Esophagus squamous epithelium (tissue), 5 donors: ENCODE measurements around the gene HDAC8. TPM values are rescaled to one million over a fixed set of nuclear protein-coding genes. Genes with fewer than 3 reads are reported as not detected.
"Not testable (repeated sequence)": the region's sequence is repeated elsewhere in the genome, so short reads cannot be mapped to it uniquely, and the experiment has no call there.

Experiments used
- DNase-seq: peaks from one replicate; lab custom pipeline; 2025; lab: John Stamatoyannopoulos, UW
- H3K27ac ChIP-seq, 4 donors: fragments of 200-600 bp; sonication (generic); one replicate each; pipeline ENCODE4 v1.5.1; 2016 to 2019; ENCODE audit warnings: mild to moderate bottlenecking in 1 of 4
- H3K27me3 ChIP-seq, 4 donors: fragments of 200-600 bp; sonication (generic); 1 replicate in 3 of 4; 2 replicates in 1 of 4; pipeline versions ENCODE4 v1.5.1 to v1.6.0; 2017 to 2021; ENCODE audit warnings: antibody characterized with exemption in 1 of 4
- H3K36me3 ChIP-seq, 3 donors: fragments of 200-600 bp; sonication (generic); one replicate each; pipeline ENCODE4 v1.5.1; 2016 to 2019
- H3K4me1 ChIP-seq, 3 donors: fragments of 200-600 bp; sonication (generic); one replicate each; pipeline ENCODE4 v1.5.1; 2017 to 2019
- H3K4me3 ChIP-seq, 4 donors: fragments of 200-600 bp; sonication (generic); 1 replicate in 3 of 4; 2 replicates in 1 of 4; pipeline ENCODE4 v1.5.1; 2016 to 2019; ENCODE audit warnings: mild to moderate bottlenecking in 2 of 4, moderate library complexity in 1 of 4
- H3K9me3 ChIP-seq, 3 donors: fragments of 200-600 bp; sonication (generic); one replicate each; pipeline ENCODE4 v1.5.1; 2016 to 2019
- POLR2A ChIP-seq, 4 donors: fragments of 450-650 bp; IDR thresholded peaks; one replicate each; pipeline ENCODE4 v1.6.1; 2017; ENCODE audit warnings: antibody characterized with exemption in 4 of 4, mild to moderate bottlenecking in 4 of 4, moderate library complexity in 3 of 4
- WGBS, 2 donors: methylation state at CpG; one replicate each; pipeline ENCODE4 v1.1.5; 2018; 5-methylcytosine and 5-hydroxymethylcytosine counted together
- intact Hi-C: fragments of 100-400 bp; cut with DNase I; formaldehyde crosslinking; loops from one replicate; pipeline ENCODE4 v1.15.0; 2022
- total RNA-seq, 4 donors: library from RNA; depleted of rRNA; stranded (reverse); fragments of >200 nt; gene quantifications; one replicate each; pipeline ENCODE4 v1.1.0, GENCODE V29; 2016
- TF ChIP-seq, protein P1 (sequence below), 6 experiments: fragments of 450-650 bp in 4 of 6; fragments of 200-600 bp in 2 of 6; sonication (generic) in 2 of 6; IDR thresholded peaks; one replicate each; pipeline ENCODE4 v1.5.1; 2016 to 2019; ENCODE audit warnings: antibody characterized with exemption in 6 of 6, mild to moderate bottlenecking in 4 of 6, moderate library complexity in 4 of 6
- donor health status: DM: yes; HTN: yes; CAD: no.

The HDAC8 gene
- total RNA-seq, 4 donors from 2014 or later, result 16.8 to 26.9 (median 18.0) TPM

GRCh38 chrX:72576141-72576894, 3.7 kb upstream of the HDAC8 start:
- peaks cover 0 to 7% (median 0%) of the 10 kb centered on the region in 3 donors for H3K36me3 ChIP-seq
- H3K4me3 ChIP-seq, result no peak overlapping the region
- TF ChIP-seq, protein P1, sequence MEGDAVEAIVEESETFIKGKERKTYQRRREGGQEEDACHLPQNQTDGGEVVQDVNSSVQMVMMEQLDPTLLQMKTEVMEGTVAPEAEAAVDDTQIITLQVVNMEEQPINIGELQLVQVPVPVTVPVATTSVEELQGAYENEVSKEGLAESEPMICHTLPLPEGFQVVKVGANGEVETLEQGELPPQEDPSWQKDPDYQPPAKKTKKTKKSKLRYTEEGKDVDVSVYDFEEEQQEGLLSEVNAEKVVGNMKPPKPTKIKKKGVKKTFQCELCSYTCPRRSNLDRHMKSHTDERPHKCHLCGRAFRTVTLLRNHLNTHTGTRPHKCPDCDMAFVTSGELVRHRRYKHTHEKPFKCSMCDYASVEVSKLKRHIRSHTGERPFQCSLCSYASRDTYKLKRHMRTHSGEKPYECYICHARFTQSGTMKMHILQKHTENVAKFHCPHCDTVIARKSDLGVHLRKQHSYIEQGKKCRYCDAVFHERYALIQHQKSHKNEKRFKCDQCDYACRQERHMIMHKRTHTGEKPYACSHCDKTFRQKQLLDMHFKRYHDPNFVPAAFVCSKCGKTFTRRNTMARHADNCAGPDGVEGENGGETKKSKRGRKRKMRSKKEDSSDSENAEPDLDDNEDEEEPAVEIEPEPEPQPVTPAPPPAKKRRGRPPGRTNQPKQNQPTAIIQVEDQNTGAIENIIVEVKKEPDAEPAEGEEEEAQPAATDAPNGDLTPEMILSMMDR (IDR thresholded peaks at IDR 0.05), result no peak
- no peak for TF ChIP-seq POLR2A (IDR thresholded peaks at IDR 0.05)
- intact Hi-C loops, result no loop called here
- peaks cover 0 to 6% (median 0%) of the 10 kb centered on the region in 3 donors for H3K4me1 ChIP-seq
- no peak overlapping the region for H3K27ac ChIP-seq
- H3K27me3 ChIP-seq, result no peaks in the 10 kb centered on the region
- 58 to 62% methylated on average over 7 of the region's 7 CpGs for WGBS, 2 donors
- no peak for DNase-seq
- H3K9me3 ChIP-seq, result no peaks in the 10 kb centered on the region

GRCh38 chrX:72573158-72573511, 492 bp upstream of the HDAC8 start:
- Histone ChIP-seq H3K27ac (peak overlapping the region in 2 of 4 donors; percentile 81 to 82), H3K4me1 (peaks cover 0 to 6% (median 0%) of the 10 kb centered on the region in 3 donors), H3K9me3 (no peaks in the 10 kb centered on the region), H3K4me3 (peak overlapping the region; percentile 46 to 67 (median 61)), H3K27me3 (no peaks in the 10 kb centered on the region), H3K36me3 (peaks cover 0 to 5% (median 0%) of the 10 kb centered on the region in 3 donors)
- DNase-seq, result no peak
- no peak for TF ChIP-seq POLR2A (IDR thresholded peaks at IDR 0.05)
- TF ChIP-seq, protein P1 (IDR thresholded peaks at IDR 0.05), result no peak
- WGBS, 2 donors, result 0 to 17% methylated on average over 6 to 7 of the region's 7 CpGs
- intact Hi-C loops, result no loop called here

DNA sequence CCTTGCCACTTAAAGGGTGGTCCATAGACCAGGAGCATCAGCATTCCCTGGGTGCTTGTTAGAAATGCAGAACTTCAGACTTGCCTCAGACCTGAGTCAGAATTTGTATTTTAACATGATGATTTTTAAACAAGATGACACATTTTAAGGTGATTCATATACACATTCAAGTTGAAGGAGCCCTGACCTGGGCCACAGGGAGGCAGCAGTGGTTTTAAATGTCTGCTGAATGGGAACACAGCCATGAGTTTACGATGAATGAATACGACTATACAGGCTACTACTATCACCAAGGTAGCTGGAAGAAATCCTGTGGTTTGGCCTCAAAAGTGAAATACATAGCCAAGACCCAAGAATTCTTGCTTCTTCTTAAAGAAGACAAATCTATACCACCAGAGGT, 2.9 kb downstream of the HDAC8 start:
- Histone ChIP-seq H3K36me3 (peaks cover 0 to 38% (median 6%) of the 10 kb centered on the region in 3 donors), H3K4me1 (peaks cover 0 to 6% (median 0%) of the 10 kb centered on the region in 3 donors), H3K9me3 (no peaks in the 10 kb centered on the region), H3K27me3 (no peaks in the 10 kb centered on the region), H3K27ac (no peak overlapping the region), H3K4me3 (no peak overlapping the region)
- intact Hi-C loops, result no loop called here
- 48 to 58% methylated on average over 2 of the region's 2 CpGs for WGBS, 2 donors
- no peak for TF ChIP-seq POLR2A (IDR thresholded peaks at IDR 0.05)
- TF ChIP-seq, protein P1 (IDR thresholded peaks at IDR 0.05), result no peak
- no peak for DNase-seq

DNA sequence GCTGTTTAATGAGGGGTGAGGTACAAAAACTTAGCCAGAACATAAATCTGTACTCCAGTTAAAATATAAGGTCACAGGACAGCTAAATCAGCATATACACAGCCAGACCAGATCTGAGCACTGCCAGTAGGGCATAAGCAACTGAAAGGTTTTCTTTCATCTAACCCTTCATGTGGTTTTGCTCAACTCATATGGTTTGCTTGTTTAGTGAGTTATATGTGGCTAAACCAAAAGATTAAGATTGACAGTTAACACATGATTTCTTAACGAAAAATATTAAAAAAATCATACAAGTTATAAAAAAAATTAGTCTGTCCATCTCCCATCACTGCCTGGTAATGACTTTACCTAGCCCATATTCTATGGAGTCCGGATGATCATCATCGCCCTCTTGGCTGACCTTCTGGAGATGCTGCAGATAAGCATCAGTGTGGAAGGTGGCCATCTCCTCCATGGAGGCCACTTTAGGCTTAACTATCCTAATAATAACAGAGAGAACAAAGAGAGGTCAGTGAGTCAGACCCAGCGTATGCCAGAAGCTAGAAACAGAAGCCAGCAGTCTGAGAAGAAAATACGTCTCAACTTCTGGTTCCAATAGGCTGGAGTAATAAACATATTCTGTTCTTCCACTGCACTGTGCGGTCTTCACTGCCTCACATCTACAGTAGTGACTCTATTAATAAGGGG, 4.1 kb downstream of the HDAC8 start:
- Histone ChIP-seq H3K27me3 (no peaks in the 10 kb centered on the region), H3K36me3 (peaks cover 0 to 43% (median 6%) of the 10 kb centered on the region in 3 donors), H3K27ac (no peak overlapping the region), H3K4me3 (no peak overlapping the region), H3K4me1 (peaks cover 0 to 6% (median 0%) of the 10 kb centered on the region in 3 donors), H3K9me3 (no peaks in the 10 kb centered on the region)
- TF ChIP-seq, protein P1 (IDR thresholded peaks at IDR 0.05), result no peak
- TF ChIP-seq POLR2A (IDR thresholded peaks at IDR 0.05), result no peak
- DNase-seq, result no peak
- 68 to 71% methylated on average over 5 to 6 of the region's 6 CpGs for WGBS, 2 donors
- intact Hi-C loops, result no loop called here

DNA sequence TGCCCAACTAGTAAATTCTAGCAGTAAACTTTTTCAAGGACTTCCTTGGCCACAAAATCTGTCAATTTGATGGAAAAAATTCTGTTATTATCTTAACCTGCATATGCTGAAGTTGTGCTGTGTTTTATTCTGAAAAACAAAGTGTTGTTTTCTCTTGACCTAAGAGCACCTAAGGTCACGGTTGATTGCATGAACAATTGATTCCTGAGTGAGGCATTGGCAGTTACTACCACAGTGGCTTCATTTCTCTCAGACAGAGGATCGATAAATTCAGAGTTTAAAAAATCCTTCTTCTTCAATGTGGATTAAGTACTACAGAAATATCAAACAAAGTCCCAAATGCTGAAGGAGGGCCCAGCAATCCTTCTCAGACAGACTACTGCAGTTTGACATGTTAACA, 6.2 kb downstream of the HDAC8 start:
- DNase-seq, result no peak
- Histone ChIP-seq H3K4me1 (no peaks in the 10 kb centered on the region), H3K4me3 (no peak overlapping the region), H3K9me3 (no peaks in the 10 kb centered on the region), H3K36me3 (peaks cover 0 to 51% (median 6%) of the 10 kb centered on the region in 3 donors), H3K27ac (no peak overlapping the region), H3K27me3 (no peaks in the 10 kb centered on the region)
- intact Hi-C loops, result no loop called here
- TF ChIP-seq, protein P1 (IDR thresholded peaks at IDR 0.05), result no peak
- no peak for TF ChIP-seq POLR2A (IDR thresholded peaks at IDR 0.05)
- 78 to 100% methylated on average over 1 to 2 of the region's 2 CpGs for WGBS, 2 donors

DNA sequence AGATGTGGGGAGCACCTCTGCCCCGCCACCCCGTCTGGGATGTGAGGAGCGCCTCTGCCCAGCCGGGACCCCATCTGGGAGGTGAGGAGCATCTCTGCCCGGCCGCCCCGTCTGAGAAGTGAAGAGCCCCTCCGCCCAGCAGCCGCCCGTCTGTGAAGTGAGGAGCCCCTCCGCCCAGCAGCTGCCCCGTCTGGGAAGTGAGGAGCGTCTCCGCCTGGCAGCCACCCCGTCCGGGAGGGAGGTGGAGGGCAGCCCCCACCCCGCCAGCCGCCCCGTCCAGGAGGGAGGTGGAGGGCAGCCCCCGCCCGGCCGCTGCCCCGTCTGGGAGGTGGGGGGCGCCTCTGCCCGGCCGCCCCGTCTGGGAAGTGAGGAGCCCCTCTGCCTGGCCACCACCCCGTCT, 13.0 kb downstream of the HDAC8 start:
- DNase-seq, H3K4me1 ChIP-seq, H3K27me3 ChIP-seq, intact Hi-C loops, H3K27ac ChIP-seq, H3K4me3 ChIP-seq, H3K9me3 ChIP-seq: not testable (repeated sequence)
- H3K36me3 ChIP-seq, result peaks cover 0 to 18% (median 0%) of the 10 kb centered on the region in 3 donors
- WGBS, 2 donors, result no CpG with 5 or more reads among the region's 28 CpGs
